SK-N-SH treated with all-trans-retinoic acid at 6 μM for 48 hours (cell line): ENCODE data around the gene ARSB.

Experiments used
- ATAC-seq: fragments of 200-7000 bp; cut with Tn5 transposase; 3 replicates; pipeline ENCODE4 v1.9.1; 2020; ENCODE audit warnings: mild to moderate bottlenecking, moderate library complexity
- ARNTL ChIP-seq: fragments of 450-650 bp; formaldehyde crosslinking; IDR thresholded peaks from 2 replicates; pipeline ENCODE4 v1.5.0; 2020; ENCODE audit warnings: low read depth, mild to moderate bottlenecking, moderate library complexity, borderline replicate concordance
- BACH2 ChIP-seq: fragments of 250-450 bp; sonication (Bioruptor Pico); IDR thresholded peaks from 2 replicates; pipeline ENCODE4 v1.9.0; 2021; ENCODE audit warnings: mild to moderate bottlenecking, borderline replicate concordance
- CSDC2 ChIP-seq: fragments of 250-450 bp; sonication (Bioruptor Pico); IDR thresholded peaks from 2 replicates; pipeline ENCODE4 v1.5.0; 2020; ENCODE audit warnings: mild to moderate bottlenecking, moderate library complexity
- CSRNP3 ChIP-seq: fragments of 250-450 bp; sonication (Bioruptor Pico); IDR thresholded peaks from 2 replicates; pipeline ENCODE4 v1.5.1; 2021; ENCODE audit warnings: mild to moderate bottlenecking, moderate library complexity
- ESRRG ChIP-seq: fragments of 250-450 bp; sonication (Bioruptor Pico); IDR thresholded peaks from 2 replicates; pipeline ENCODE4 v1.6.1; 2021; ENCODE audit warnings: mild to moderate bottlenecking
- GLIS3 ChIP-seq: fragments of 250-450 bp; sonication (Bioruptor Pico); IDR thresholded peaks from 2 replicates; pipeline ENCODE4 v1.5.0; 2020; ENCODE audit warnings: mild to moderate bottlenecking, moderate library complexity
- ISL1 ChIP-seq: fragments of 250-450 bp; sonication (Bioruptor Pico); IDR thresholded peaks from 2 replicates; pipeline ENCODE4 v2.1.2; 2022; ENCODE audit warnings: mild to moderate bottlenecking, moderate library complexity
- OSR1 ChIP-seq: fragments of 250-450 bp; sonication (Bioruptor Pico); IDR thresholded peaks from 2 replicates; pipeline ENCODE4 v1.8.0; 2022; ENCODE audit warnings: moderate library complexity, mild to moderate bottlenecking, inconsistent platforms
- PPARA ChIP-seq: fragments of 250-450 bp; sonication (Bioruptor Pico); IDR thresholded peaks from 2 replicates; pipeline ENCODE4 v1.5.0; 2020; ENCODE audit warnings: mild to moderate bottlenecking, borderline replicate concordance
- RARB ChIP-seq: fragments of 250-450 bp; sonication (Bioruptor Pico); IDR thresholded peaks from 2 replicates; pipeline ENCODE4 v1.8.0; 2021; ENCODE audit warnings: mild to moderate bottlenecking, moderate library complexity
- SNAI2 ChIP-seq: fragments of 250-450 bp; sonication (Bioruptor Pico); IDR thresholded peaks from 2 replicates; pipeline ENCODE4 v1.5.0; 2020; ENCODE audit warnings: mild to moderate bottlenecking, moderate library complexity
- TCF4 ChIP-seq: fragments of 250-450 bp; sonication (Bioruptor Pico); IDR thresholded peaks from 2 replicates; pipeline ENCODE4 v1.8.0; 2021; ENCODE audit warnings: mild to moderate bottlenecking, moderate library complexity, borderline replicate concordance
- TOX ChIP-seq: fragments of 250-450 bp; sonication (Bioruptor Pico); IDR thresholded peaks from 2 replicates; pipeline ENCODE4 v1.8.0; 2021; ENCODE audit warnings: mild to moderate bottlenecking, moderate library complexity, borderline replicate concordance
- TSHZ2 ChIP-seq: fragments of 250-450 bp; sonication (Bioruptor Pico); IDR thresholded peaks from 2 replicates; pipeline ENCODE4 v1.5.0; 2020; ENCODE audit warnings: mild to moderate bottlenecking, moderate library complexity
- ZC3H10 ChIP-seq: fragments of 250-450 bp; sonication (Bioruptor Pico); IDR thresholded peaks from 2 replicates; pipeline ENCODE4 v1.5.1; 2021; ENCODE audit warnings: mild to moderate bottlenecking, moderate library complexity
- ZFP3 ChIP-seq: fragments of 250-450 bp; sonication (Bioruptor Pico); IDR thresholded peaks from 2 replicates; pipeline ENCODE4 v1.5.0; 2020; ENCODE audit warnings: mild to moderate bottlenecking, moderate library complexity
- ZFP30 ChIP-seq: fragments of 450-650 bp; formaldehyde crosslinking; IDR thresholded peaks from 2 replicates; pipeline ENCODE4 v1.5.0; 2022; ENCODE audit warnings: mild to moderate bottlenecking, moderate library complexity
- ZNF565 ChIP-seq: fragments of 450-650 bp; formaldehyde crosslinking; conservative IDR thresholded peaks from 2 replicates; pipeline ENCODE4 v1.5.0; 2020; ENCODE audit warnings: low read depth, mild to moderate bottlenecking, moderate library complexity
- ZNF70 ChIP-seq: fragments of 450-650 bp; formaldehyde crosslinking; IDR thresholded peaks from 2 replicates; pipeline ENCODE4 v1.5.0; 2020; ENCODE audit warnings: mild to moderate bottlenecking, moderate library complexity
- ZNF8 ChIP-seq: fragments of 450-650 bp; formaldehyde crosslinking; IDR thresholded peaks from 2 replicates; pipeline ENCODE4 v1.5.0; 2020; ENCODE audit warnings: mild to moderate bottlenecking, moderate library complexity
- TF ChIP-seq, protein P1 (sequence below): fragments of 250-450 bp; sonication (Bioruptor Pico); IDR thresholded peaks from 2 replicates; pipeline ENCODE4 v1.8.0; 2020; ENCODE audit warnings: mild to moderate bottlenecking, moderate library complexity, borderline replicate concordance
- TF ChIP-seq, protein P2 (sequence below): fragments of 250-450 bp; sonication (Bioruptor Pico); IDR thresholded peaks from 2 replicates; pipeline ENCODE4 v1.8.0; 2021; ENCODE audit warnings: low read depth, mild to moderate bottlenecking, moderate library complexity, borderline replicate concordance
- TF ChIP-seq, protein P3 (sequence below): fragments of 250-450 bp; sonication (Bioruptor Pico); IDR thresholded peaks from 2 replicates; pipeline ENCODE4 v1.5.1; 2020; ENCODE audit warnings: low read depth, mild to moderate bottlenecking, moderate library complexity

ARSB gene

GRCh38 chr5:78985116-78985724 is at the start of gene ARSB:
TSS of gene ARSB (minus strand) at chr5:78985310. CDS start at chr5:78985248, 62 bp downstream.
- ATAC-seq, result peak; percentile 48
- TF ChIP-seq, protein P1, sequence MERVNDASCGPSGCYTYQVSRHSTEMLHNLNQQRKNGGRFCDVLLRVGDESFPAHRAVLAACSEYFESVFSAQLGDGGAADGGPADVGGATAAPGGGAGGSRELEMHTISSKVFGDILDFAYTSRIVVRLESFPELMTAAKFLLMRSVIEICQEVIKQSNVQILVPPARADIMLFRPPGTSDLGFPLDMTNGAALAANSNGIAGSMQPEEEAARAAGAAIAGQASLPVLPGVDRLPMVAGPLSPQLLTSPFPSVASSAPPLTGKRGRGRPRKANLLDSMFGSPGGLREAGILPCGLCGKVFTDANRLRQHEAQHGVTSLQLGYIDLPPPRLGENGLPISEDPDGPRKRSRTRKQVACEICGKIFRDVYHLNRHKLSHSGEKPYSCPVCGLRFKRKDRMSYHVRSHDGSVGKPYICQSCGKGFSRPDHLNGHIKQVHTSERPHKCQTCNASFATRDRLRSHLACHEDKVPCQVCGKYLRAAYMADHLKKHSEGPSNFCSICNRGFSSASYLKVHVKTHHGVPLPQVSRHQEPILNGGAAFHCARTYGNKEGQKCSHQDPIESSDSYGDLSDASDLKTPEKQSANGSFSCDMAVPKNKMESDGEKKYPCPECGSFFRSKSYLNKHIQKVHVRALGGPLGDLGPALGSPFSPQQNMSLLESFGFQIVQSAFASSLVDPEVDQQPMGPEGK (CRISPR knock-in tag), result no peak
- no peak for TF ChIP-seq CSRNP3 (CRISPR knock-in tag)
- no peak for TF ChIP-seq ZNF565 (CRISPR knock-in tag)
- no peak for TF ChIP-seq ISL1 (CRISPR knock-in tag)
- no peak for TF ChIP-seq GLIS3 (CRISPR knock-in tag)
- TF ChIP-seq ZNF8 (CRISPR knock-in tag), result no peak
- no peak for TF ChIP-seq ARNTL (CRISPR knock-in tag)
- TF ChIP-seq RARB (CRISPR knock-in tag), result no peak
- TF ChIP-seq ZNF70 (CRISPR knock-in tag), result no peak
- TF ChIP-seq TOX (CRISPR knock-in tag), result no peak
- TF ChIP-seq, protein P2, sequence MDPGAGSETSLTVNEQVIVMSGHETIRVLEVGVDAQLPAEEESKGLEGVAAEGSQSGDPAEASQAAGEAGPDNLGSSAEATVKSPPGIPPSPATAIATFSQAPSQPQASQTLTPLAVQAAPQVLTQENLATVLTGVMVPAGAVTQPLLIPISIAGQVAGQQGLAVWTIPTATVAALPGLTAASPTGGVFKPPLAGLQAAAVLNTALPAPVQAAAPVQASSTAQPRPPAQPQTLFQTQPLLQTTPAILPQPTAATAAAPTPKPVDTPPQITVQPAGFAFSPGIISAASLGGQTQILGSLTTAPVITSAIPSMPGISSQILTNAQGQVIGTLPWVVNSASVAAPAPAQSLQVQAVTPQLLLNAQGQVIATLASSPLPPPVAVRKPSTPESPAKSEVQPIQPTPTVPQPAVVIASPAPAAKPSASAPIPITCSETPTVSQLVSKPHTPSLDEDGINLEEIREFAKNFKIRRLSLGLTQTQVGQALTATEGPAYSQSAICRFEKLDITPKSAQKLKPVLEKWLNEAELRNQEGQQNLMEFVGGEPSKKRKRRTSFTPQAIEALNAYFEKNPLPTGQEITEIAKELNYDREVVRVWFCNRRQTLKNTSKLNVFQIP (CRISPR knock-in tag), result no peak
- no peak for TF ChIP-seq ZC3H10 (CRISPR knock-in tag)
- TF ChIP-seq BACH2 (CRISPR knock-in tag), result no peak
- TF ChIP-seq PPARA, result no peak
- TF ChIP-seq TSHZ2 (CRISPR knock-in tag), result no peak
- TF ChIP-seq, protein P3, sequence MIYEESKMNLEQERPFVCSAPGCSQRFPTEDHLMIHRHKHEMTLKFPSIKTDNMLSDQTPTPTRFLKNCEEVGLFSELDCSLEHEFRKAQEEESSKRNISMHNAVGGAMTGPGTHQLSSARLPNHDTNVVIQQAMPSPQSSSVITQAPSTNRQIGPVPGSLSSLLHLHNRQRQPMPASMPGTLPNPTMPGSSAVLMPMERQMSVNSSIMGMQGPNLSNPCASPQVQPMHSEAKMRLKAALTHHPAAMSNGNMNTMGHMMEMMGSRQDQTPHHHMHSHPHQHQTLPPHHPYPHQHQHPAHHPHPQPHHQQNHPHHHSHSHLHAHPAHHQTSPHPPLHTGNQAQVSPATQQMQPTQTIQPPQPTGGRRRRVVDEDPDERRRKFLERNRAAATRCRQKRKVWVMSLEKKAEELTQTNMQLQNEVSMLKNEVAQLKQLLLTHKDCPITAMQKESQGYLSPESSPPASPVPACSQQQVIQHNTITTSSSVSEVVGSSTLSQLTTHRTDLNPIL (CRISPR knock-in tag), result no peak
- TF ChIP-seq TCF4 (CRISPR knock-in tag), result no peak
- no peak for TF ChIP-seq ESRRG (CRISPR knock-in tag)
- no peak for TF ChIP-seq CSDC2 (CRISPR knock-in tag)
- TF ChIP-seq SNAI2 (CRISPR knock-in tag), result no peak

- TF ChIP-seq PPARA, result no peak
- TF ChIP-seq ZNF70 (CRISPR knock-in tag), result no peak
- TF ChIP-seq OSR1 (CRISPR knock-in tag), result no peak
- no peak for TF ChIP-seq ZNF8 (CRISPR knock-in tag)
- no peak for ATAC-seq
These were observed 47.7 kb upstream of the ARSB start for GRCh38 chr5:79032782-79033181.

DNA sequence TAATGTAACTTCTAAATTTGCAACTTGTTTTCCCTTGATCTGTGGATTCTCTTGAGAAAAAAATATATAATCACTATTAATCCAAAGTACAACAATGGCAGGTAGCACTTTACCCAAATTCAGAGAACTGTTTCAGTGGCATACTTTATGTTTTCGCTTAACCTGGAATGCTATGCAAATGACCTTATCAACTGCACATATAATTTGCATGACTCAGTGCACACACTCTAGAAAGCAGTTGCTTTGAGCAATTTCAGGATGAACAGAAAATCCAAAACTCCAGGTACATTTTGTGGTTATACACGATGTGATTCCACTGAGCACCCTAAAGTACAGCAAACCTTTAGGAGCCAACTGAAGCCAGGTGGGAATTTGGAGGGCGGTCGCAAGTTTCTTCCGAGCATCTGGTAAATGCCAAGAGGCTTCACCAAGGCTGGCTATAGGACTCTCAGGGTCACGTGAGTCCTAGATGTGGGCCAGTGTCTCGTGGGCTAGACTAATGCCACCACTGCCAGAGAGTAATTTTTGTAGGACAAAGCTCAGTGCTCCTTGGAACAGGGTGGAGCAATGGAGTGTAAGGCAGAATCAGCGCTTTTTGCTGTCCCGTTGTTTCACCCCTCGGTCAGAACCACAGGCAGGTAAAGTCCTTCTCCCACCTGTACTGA is 47.1 kb upstream of the ARSB start:
- no peak for TF ChIP-seq GLIS3 (CRISPR knock-in tag)
- TF ChIP-seq ARNTL (CRISPR knock-in tag), result no peak
- TF ChIP-seq TOX (CRISPR knock-in tag), result no peak
- TF ChIP-seq, protein P1 (CRISPR knock-in tag), result no peak
- no peak for TF ChIP-seq ISL1 (CRISPR knock-in tag)
- TF ChIP-seq ZFP3 (CRISPR knock-in tag), result no peak
- TF ChIP-seq ZNF8 (CRISPR knock-in tag), result no peak
- TF ChIP-seq ZFP30 (CRISPR knock-in tag), result no peak
- TF ChIP-seq BACH2 (CRISPR knock-in tag), result no peak
- ATAC-seq, result no peak
